Mucosa of stomach (tissue), 1 donor: ENCODE results near the gene PKD2.
A peak's percentile ranks its signal among the peaks of the same experiment; 100 is the strongest.
"Not testable (repeated sequence)": the region's sequence is repeated elsewhere in the genome, so short reads cannot be mapped to it uniquely, and the experiment has no call there.

ENCODE experiments used
- H3K27me3 ChIP-seq: one replicate; pipeline ENCODE4 v1.7.0; 2013; ENCODE audit warnings: mild to moderate bottlenecking, low read length; ENCODE audit not compliant: control insufficient read depth, insufficient read depth
- H3K36me3 ChIP-seq: one replicate; pipeline ENCODE4 v1.7.0; 2013; ENCODE audit warnings: low read length; ENCODE audit not compliant: control insufficient read depth, insufficient read depth
- H3K4me1 ChIP-seq: one replicate; pipeline ENCODE4 v1.7.0; 2013; ENCODE audit warnings: mild to moderate bottlenecking, low read length; ENCODE audit not compliant: control insufficient read depth, insufficient read depth
- H3K4me3 ChIP-seq: one replicate; pipeline ENCODE4 v1.7.0; 2013; ENCODE audit warnings: low read length
- H3K9ac ChIP-seq: one replicate; pipeline ENCODE4 v1.7.0; 2013; ENCODE audit warnings: mild to moderate bottlenecking, low read length, moderate library complexity
- H3K9me3 ChIP-seq: one replicate; pipeline ENCODE4 v1.7.0; 2013; ENCODE audit warnings: mild to moderate bottlenecking, low read length, moderate library complexity; ENCODE audit not compliant: control insufficient read depth
- donor health status: Pancreatic carcinoma.

Gene PKD2

GRCh38 chr4:87999191-87999691 lies 8.2 kb upstream of the PKD2 start:
- not testable (repeated sequence) for H3K4me1 ChIP-seq, H3K27me3 ChIP-seq, H3K9me3 ChIP-seq, H3K36me3 ChIP-seq, H3K9ac ChIP-seq, H3K4me3 ChIP-seq

DNA sequence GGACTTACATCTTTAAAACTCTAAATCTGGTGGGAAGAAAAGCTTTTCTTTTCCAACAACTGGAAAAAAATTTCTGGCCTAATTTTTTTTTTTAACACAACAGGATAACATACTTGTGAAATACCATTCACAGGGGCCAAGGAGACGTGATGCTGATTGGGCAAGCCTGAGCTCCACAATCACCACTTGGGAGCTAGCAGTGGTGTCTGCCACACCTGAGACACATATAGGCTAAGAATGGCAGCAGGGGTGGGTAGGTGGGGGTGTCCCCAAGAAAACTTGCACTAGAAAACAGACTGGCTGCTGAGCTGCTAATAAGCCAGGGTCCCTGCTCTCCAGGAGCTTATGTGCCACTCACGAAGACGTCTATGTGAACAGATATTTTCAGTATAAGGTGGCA lies 5.6 kb upstream of the PKD2 start:
- Histone ChIP-seq H3K36me3 (no peaks in the 10 kb centered on the region), H3K9ac (no peak overlapping the region), H3K27me3 (no peaks in the 10 kb centered on the region), H3K9me3 (no peaks in the 10 kb centered on the region), H3K4me1 (peaks cover 1% of the 10 kb centered on the region), H3K4me3 (no peak overlapping the region)

- H3K4me1 ChIP-seq: peaks cover 5% of the 10 kb centered on the region
- H3K9ac ChIP-seq: no peak overlapping the region
- H3K27me3 ChIP-seq: no peaks in the 10 kb centered on the region
- no peaks in the 10 kb centered on the region for H3K36me3 ChIP-seq
- H3K4me3 ChIP-seq: no peak overlapping the region
- no peaks in the 10 kb centered on the region for H3K9me3 ChIP-seq
Observed at GRCh38 chr4:88002786-88003185, 4.6 kb upstream of the PKD2 start.

GRCh38 chr4:88003261-88003660 lies 4.2 kb upstream of the PKD2 start:
- Histone ChIP-seq H3K4me1 (peaks cover 5% of the 10 kb centered on the region), H3K9ac (no peak overlapping the region), H3K27me3 (no peaks in the 10 kb centered on the region), H3K9me3 (no peaks in the 10 kb centered on the region), H3K4me3 (no peak overlapping the region), H3K36me3 (no peaks in the 10 kb centered on the region)

DNA sequence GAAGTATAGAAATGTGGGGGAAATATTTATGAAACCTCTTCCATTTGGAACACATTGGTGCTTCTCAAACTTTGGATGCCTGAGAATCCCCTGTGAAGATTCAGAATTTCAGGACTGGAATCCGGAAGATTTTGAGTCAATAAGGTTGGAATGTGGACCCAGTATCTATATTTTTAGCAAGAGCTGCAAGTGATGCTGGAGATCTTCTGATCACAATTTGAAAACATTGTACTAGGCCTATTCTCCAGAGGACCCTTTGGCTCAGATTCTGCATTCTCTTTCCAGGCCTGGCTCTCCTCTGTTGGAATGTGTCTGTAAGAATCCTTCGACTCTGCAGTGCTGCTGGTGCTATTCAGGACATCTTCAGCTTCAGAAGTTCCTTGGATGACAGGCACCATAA lies 2.4 kb upstream of the PKD2 start:
- no peak overlapping the region for H3K9ac ChIP-seq
- no peaks in the 10 kb centered on the region for H3K27me3 ChIP-seq

DNA sequence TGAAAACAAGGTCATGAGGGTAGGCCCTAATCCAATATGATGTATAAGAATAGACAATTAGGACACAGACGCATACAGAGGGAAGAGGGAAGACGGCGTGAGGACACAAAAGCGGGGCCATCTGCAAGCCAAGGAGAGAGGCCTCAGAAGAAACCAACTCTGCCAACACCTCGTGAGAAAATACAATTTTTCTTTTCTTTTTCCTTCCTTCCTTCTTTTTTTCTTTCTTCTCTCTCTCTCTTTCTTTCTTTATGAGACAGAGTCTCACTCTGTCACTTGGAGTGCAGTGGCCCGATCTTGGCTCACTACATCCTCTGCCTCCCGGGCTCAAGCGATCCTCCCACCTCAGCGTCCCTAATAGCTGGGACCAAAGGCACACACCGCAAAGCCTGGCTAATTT lies 1.5 kb upstream of the PKD2 start:
- Histone ChIP-seq H3K27me3 (no peaks in the 10 kb centered on the region), H3K9me3 (no peaks in the 10 kb centered on the region), H3K9ac (no peak overlapping the region), H3K36me3 (no peaks in the 10 kb centered on the region), H3K4me1 (peaks cover 5% of the 10 kb centered on the region), H3K4me3 (no peak overlapping the region)

More for the DNA sequence above, 2.4 kb upstream of the PKD2 start:
- Histone ChIP-seq H3K4me1 (peaks cover 5% of the 10 kb centered on the region), H3K4me3 (no peak overlapping the region), H3K36me3 (no peaks in the 10 kb centered on the region), H3K9me3 (no peaks in the 10 kb centered on the region)

GRCh38 chr4:88006956-88007303 lies 505 bp upstream of the PKD2 start:
- Histone ChIP-seq H3K36me3 (no peaks in the 10 kb centered on the region), H3K9me3 (no peaks in the 10 kb centered on the region), H3K27me3 (no peaks in the 10 kb centered on the region), H3K4me3 (no peak overlapping the region), H3K4me1 (peaks cover 5% of the 10 kb centered on the region), H3K9ac (no peak overlapping the region)

DNA sequence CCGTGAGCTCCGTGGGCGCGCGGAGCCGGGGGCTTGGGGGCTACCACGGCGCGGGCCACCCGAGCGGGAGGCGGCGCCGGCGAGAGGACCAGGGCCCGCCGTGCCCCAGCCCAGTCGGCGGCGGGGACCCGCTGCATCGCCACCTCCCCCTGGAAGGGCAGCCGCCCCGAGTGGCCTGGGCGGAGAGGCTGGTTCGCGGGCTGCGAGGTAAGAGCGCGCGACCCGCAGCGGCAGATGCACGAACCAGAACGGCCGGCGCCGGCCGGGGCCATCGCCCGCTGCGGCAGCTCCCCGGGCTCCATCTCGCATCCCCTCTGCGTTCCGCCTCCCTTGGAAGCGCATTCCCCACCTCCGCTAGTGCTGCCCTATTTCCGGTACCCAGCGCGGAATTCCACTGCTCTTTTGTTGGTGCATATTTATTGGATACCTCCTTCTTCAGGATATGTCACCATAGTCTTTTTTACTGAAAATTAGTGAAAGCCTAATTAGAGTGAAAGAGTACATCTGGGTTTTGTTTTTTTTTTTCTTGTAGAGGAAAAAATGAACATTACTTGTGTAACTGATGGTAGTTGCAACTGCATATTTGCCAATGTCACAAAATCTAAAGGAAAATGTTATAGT lies 797 bp downstream of the PKD2 start:
- H3K36me3 ChIP-seq: no peaks in the 10 kb centered on the region
- H3K4me1 ChIP-seq: peaks cover 5% of the 10 kb centered on the region
- no peaks in the 10 kb centered on the region for H3K9me3 ChIP-seq

DNA sequence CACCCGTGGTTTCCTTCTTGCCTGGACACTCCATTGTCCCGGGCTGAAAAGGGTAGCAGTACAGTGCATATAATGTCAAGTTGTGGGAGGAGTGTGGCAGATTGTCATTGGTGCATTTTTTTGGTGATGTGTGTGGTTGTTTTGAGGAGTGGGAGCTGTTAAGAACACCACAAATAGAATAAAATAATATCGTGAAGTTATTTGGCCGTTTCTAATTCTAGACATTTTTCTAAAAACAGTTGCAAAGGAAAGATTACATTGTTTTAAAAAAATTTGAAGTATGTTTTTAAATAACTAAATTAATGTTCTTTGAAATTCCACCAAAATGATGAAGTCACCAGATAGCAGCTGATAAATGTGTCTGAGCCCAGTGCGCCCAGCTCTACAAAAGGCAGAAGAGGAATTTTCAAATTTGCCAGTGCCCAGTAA lies 1.3 kb downstream of the PKD2 start:
- Histone ChIP-seq H3K9ac (peak overlapping the region; percentile 63), H3K4me1 (peaks cover 5% of the 10 kb centered on the region), H3K4me3 (no peak overlapping the region), H3K36me3 (no peaks in the 10 kb centered on the region), H3K27me3 (no peaks in the 10 kb centered on the region), H3K9me3 (no peaks in the 10 kb centered on the region)

More for the DNA sequence above, 797 bp downstream of the PKD2 start:
- Histone ChIP-seq H3K4me3 (no peak overlapping the region), H3K9ac (peak overlapping the region; percentile 63), H3K27me3 (no peaks in the 10 kb centered on the region)

- Histone ChIP-seq H3K4me3 (no peak overlapping the region), H3K4me1 (peaks cover 5% of the 10 kb centered on the region)
Observed at GRCh38 chr4:88009871-88010270, 2.4 kb downstream of the PKD2 start.

DNA sequence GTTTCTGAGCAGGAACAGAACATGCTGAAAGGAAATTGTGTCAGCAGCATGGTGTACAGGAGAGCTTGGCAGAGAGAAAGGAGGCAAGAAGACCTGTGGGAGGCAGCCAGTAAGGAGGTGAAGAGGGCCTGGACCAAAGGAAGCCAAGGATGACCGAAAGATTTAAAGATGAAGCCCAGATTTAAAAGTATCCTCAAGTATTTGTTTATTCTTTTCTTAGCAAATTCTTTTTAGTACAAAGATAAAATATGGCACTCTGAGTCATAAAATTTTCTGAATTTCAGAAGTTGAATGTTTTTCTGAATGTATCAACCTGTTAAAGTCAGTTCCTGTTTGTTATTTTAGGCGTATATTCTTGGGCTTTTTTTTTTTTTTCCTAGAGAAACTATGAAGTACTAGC lies 3.5 kb downstream of the PKD2 start:
- no peaks in the 10 kb centered on the region for H3K36me3 ChIP-seq
- no peaks in the 10 kb centered on the region for H3K27me3 ChIP-seq
- no peak overlapping the region for H3K4me3 ChIP-seq
- peaks cover 5% of the 10 kb centered on the region for H3K4me1 ChIP-seq
- no peak overlapping the region for H3K9ac ChIP-seq
- no peaks in the 10 kb centered on the region for H3K9me3 ChIP-seq

More at GRCh38 chr4:88009871-88010270, 2.4 kb downstream of the PKD2 start:
- no peaks in the 10 kb centered on the region for H3K36me3 ChIP-seq
- H3K27me3 ChIP-seq: no peaks in the 10 kb centered on the region
- no peak overlapping the region for H3K9ac ChIP-seq
- no peaks in the 10 kb centered on the region for H3K9me3 ChIP-seq

DNA sequence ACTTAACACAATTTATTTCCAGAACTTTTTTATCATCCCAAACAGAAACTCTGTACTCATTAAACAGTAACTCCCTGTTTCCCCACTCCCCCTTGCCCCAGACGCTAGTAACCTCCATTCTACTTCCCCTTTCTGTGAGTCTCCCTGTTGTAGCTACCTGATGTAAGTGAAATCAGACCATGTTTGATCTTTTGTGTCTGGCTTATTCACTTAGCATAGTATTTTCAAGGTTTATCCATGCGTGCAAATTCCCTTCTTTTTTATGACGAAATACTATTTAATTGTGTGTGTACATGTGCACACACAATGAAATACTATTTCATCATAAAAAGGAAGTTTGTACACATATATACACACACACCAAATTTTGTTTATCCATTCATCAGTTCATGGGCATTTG lies 5.2 kb downstream of the PKD2 start:
- no peaks in the 10 kb centered on the region for H3K4me1 ChIP-seq
- H3K27me3 ChIP-seq: no peaks in the 10 kb centered on the region
- no peak overlapping the region for H3K4me3 ChIP-seq
- no peaks in the 10 kb centered on the region for H3K9me3 ChIP-seq
- H3K9ac ChIP-seq: no peak overlapping the region
- H3K36me3 ChIP-seq: no peaks in the 10 kb centered on the region

DNA sequence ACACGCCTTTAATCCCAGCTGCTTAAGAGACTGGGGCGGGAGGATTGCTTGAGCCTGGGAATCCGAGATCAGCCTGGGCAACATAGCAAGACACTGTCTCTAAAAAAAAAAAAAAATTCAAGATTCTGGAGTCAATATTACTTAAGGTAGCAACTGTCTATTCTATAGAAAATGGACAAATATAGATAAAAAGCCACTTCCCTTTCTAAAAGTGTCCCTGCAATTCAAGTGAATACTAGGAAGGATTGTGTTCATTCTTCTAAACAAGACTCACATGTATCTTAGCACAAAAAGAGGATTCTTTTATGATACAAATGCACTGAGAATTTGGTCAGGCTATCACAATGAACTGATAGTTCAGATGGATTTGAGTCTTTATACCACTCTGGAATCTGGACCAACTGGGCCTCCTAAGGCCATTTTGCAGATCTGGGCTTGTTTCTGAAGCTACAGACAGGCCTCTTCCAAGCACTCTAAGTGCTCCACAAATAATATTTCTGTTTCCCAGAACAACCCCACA lies 7.0 kb downstream of the PKD2 start:
- Histone ChIP-seq H3K4me3 (no peak overlapping the region), H3K9ac (no peak overlapping the region), H3K4me1 (no peaks in the 10 kb centered on the region), H3K27me3 (no peaks in the 10 kb centered on the region), H3K36me3 (no peaks in the 10 kb centered on the region), H3K9me3 (no peaks in the 10 kb centered on the region)
